Effector CD4-positive, alpha-beta T cell (primary cell): Measurements from ENCODE around the gene MROH2A. TPM values are rescaled to one million over a fixed set of nuclear protein-coding genes. Genes with fewer than 3 reads are reported as not detected.
"Not testable (repeated sequence)": the region's sequence is repeated elsewhere in the genome, so short reads cannot be mapped to it uniquely, and the experiment has no call there.

Experiments used
- DNase-seq: peaks from one replicate; pipeline ENCODE4 v3.0.0-alpha.2; 2020
- total RNA-seq: gene quantifications from one replicate; lab custom pipeline; 2026; lab: John Stamatoyannopoulos, UW

MROH2A gene
- total RNA-seq, result not detected

- DNase-seq, result no peak
Measured at GRCh38 chr2:233778030-233778429, at the start of gene MROH2A. TSS of gene MROH2A (plus strand) at chr2:233778330. CDS start at chr2:233779359, 1,029 bp downstream.

- DNase-seq, result no peak
Measured at GRCh38 chr2:233728723-233729301, 49.3 kb upstream of the MROH2A start, which contains the start of gene UGT1A3. TSS of gene UGT1A3 (plus strand) at chr2:233729042. CDS start at chr2:233729127, 85 bp downstream.

GRCh38 chr2:233736868-233737653 lies 41.1 kb upstream of the MROH2A start:
- not testable (repeated sequence) for DNase-seq

GRCh38 chr2:233740870-233741269 lies 37.3 kb upstream of the MROH2A start:
- DNase-seq, result no peak

GRCh38 chr2:233743464-233744259 lies 34.5 kb upstream of the MROH2A start:
- no peak for DNase-seq

- DNase-seq, result no peak
Measured at GRCh38 chr2:233745073-233745755, 32.9 kb upstream of the MROH2A start.

GRCh38 chr2:233745838-233746237 lies 32.3 kb upstream of the MROH2A start:
- DNase-seq, result not testable (repeated sequence)

GRCh38 chr2:233746475-233747282 lies 31.5 kb upstream of the MROH2A start:
- no peak for DNase-seq

GRCh38 chr2:233747283-233747544 lies 30.9 kb upstream of the MROH2A start:
- no peak for DNase-seq

- not testable (repeated sequence) for DNase-seq
Measured at GRCh38 chr2:233750689-233751088, 27.4 kb upstream of the MROH2A start.

- DNase-seq, result not testable (repeated sequence)
Measured at GRCh38 chr2:233751212-233752009, 26.7 kb upstream of the MROH2A start.

- no peak for DNase-seq
Measured at GRCh38 chr2:233754872-233755611, 23.1 kb upstream of the MROH2A start.

GRCh38 chr2:233756429-233757081 lies 21.6 kb upstream of the MROH2A start:
- no peak for DNase-seq

- no peak for DNase-seq
Measured at GRCh38 chr2:233758141-233758540, 20.0 kb upstream of the MROH2A start.

- no peak for DNase-seq
Measured at GRCh38 chr2:233758849-233759248, 19.3 kb upstream of the MROH2A start.

GRCh38 chr2:233760043-233760442 lies 18.1 kb upstream of the MROH2A start, which contains the start of gene UGT1A1:
TSS of gene UGT1A1 (plus strand) at chr2:233760270. CDS start at chr2:233760288, 18 bp downstream.
- DNase-seq, result no peak

- no peak for DNase-seq
Measured at GRCh38 chr2:233761040-233761769, 16.9 kb upstream of the MROH2A start.

- no peak for DNase-seq
Measured at GRCh38 chr2:233764264-233764663, 13.9 kb upstream of the MROH2A start.

GRCh38 chr2:233764761-233765160 lies 13.4 kb upstream of the MROH2A start:
- DNase-seq, result no peak
